ENCODE measurements around the gene LUC7L.

GRCh38 chr16:203246-203645 lies 26.0 kb downstream of the LUC7L start:
- TF ChIP-seq CTCF (optimal IDR thresholded peaks at IDR 0.05 in 1 of 3, IDR thresholded peaks at IDR 0.05 in 1 of 3, conservative IDR thresholded peaks at IDR 0.05 in 1 of 3; ENCODE audit: extremely low read depth in 1 of 3, insufficient read depth in 2 of 3, low read length in 3 of 3) (no peak), EZH2 (IDR thresholded peaks at IDR 0.05; ENCODE audit: low read length) (no peak)

All from keratinocyte (primary cell).